HEK293 (cell line): ENCODE results near the gene CSMD2.

Experiments used
- CTCF ChIA-PET: fragments of 350-600 bp; formaldehyde crosslinking; extraction: SDS; loops from one replicate; lab custom pipeline; 2021; ENCODE audit warnings: antibody characterized with exemption; lab: Yijun Ruan, JAX
- POLR2A ChIA-PET: fragments of 300-600 bp; formaldehyde crosslinking; extraction: SDS; loops from one replicate; lab custom pipeline; 2020; ENCODE audit warnings: antibody characterized with exemption, inconsistent platforms; lab: Yijun Ruan, JAX
- H3K27ac ChIP-seq: fragments of 200-500 bp; sonication (Bioruptor generic); 2 replicates; pipeline ENCODE4 v1.5.1; 2014; ENCODE audit warnings: low read depth, low read length, control low read depth, inconsistent platforms; ENCODE audit errors: extremely low read depth
- H3K36me3 ChIP-seq, 2 experiments: fragments of 200-500 bp in 1 of 2; sonication (Bioruptor generic) in 1 of 2; 1 replicate in 1 of 2; 2 replicates in 1 of 2; pipeline ENCODE4 v1.5.1; 2014 to 2017; ENCODE audit warnings: inconsistent platforms in 2 of 2, low read length in 2 of 2; ENCODE audit not compliant: control insufficient read depth in 2 of 2, insufficient read depth in 1 of 2
- H3K4me1 ChIP-seq: fragments of 200-500 bp; sonication (Bioruptor generic); 2 replicates; pipeline ENCODE4 v1.5.1; 2014; ENCODE audit warnings: mild to moderate bottlenecking, low read length, inconsistent platforms; ENCODE audit not compliant: control insufficient read depth, insufficient read depth
- H3K4me3 ChIP-seq: 2 replicates; pipeline ENCODE4 v1.5.1; 2011; ENCODE audit warnings: low read depth, mild to moderate bottlenecking, control low read depth, low read length, moderate library complexity
- H3K9me3 ChIP-seq: fragments of 200-500 bp; sonication (Bioruptor generic); 2 replicates; pipeline ENCODE4 v1.5.1; 2014; ENCODE audit warnings: low read depth, low read length, inconsistent platforms; ENCODE audit not compliant: control insufficient read depth, insufficient read depth
- ELK4 ChIP-seq: IDR thresholded peaks from 2 replicates; pipeline ENCODE4 v1.6.1; 2011; ENCODE audit warnings: mild to moderate bottlenecking, low read depth, low read length, borderline replicate concordance
- GLIS1 ChIP-seq: fragments of 450-650 bp; formaldehyde crosslinking; IDR thresholded peaks from 2 replicates; pipeline ENCODE4 v1.5.1; 2016; ENCODE audit warnings: missing biosample characterization, missing genetic modification characterization
- KLF8 ChIP-seq: fragments of 450-650 bp; formaldehyde crosslinking; IDR thresholded peaks from 2 replicates; pipeline ENCODE4 v1.5.1; 2016; ENCODE audit warnings: missing biosample characterization, missing genetic modification characterization
- SP2 ChIP-seq: fragments of 450-650 bp; formaldehyde crosslinking; IDR thresholded peaks from 2 replicates; pipeline ENCODE4 v1.5.1; 2016; ENCODE audit warnings: missing biosample characterization, missing genetic modification characterization
- ZFP41 ChIP-seq: fragments of 450-650 bp; formaldehyde crosslinking; IDR thresholded peaks from 2 replicates; pipeline ENCODE4 v1.5.1; 2016; ENCODE audit warnings: missing biosample characterization, missing genetic modification characterization, borderline replicate concordance
- ZIC2 ChIP-seq: fragments of 450-650 bp; formaldehyde crosslinking; IDR thresholded peaks from 2 replicates; pipeline ENCODE4 v1.5.1; 2016; ENCODE audit warnings: missing biosample characterization, missing genetic modification characterization
- ZNF211 ChIP-seq: fragments of 450-650 bp; formaldehyde crosslinking; IDR thresholded peaks from 2 replicates; pipeline ENCODE4 v1.5.1; 2016; ENCODE audit warnings: low read depth, missing biosample characterization, missing genetic modification characterization
- ZNF514 ChIP-seq: fragments of 450-650 bp; formaldehyde crosslinking; IDR thresholded peaks from 2 replicates; pipeline ENCODE4 v1.5.1; 2016; ENCODE audit warnings: missing biosample characterization, missing genetic modification characterization
- ZNF529 ChIP-seq: fragments of 450-650 bp; formaldehyde crosslinking; IDR thresholded peaks from 2 replicates; pipeline ENCODE4 v1.5.1; 2017; ENCODE audit warnings: missing genetic modification characterization, missing biosample characterization; ENCODE audit not compliant: insufficient replicate concordance
- ZNF596 ChIP-seq: fragments of 450-650 bp; IDR thresholded peaks from 2 replicates; pipeline ENCODE4 v1.5.0; 2018; ENCODE audit warnings: missing biosample characterization, mild to moderate bottlenecking, missing genetic modification characterization, moderate library complexity
- ZNF623 ChIP-seq: fragments of 450-650 bp; formaldehyde crosslinking; IDR thresholded peaks from 2 replicates; pipeline ENCODE4 v1.5.1; 2016; ENCODE audit warnings: missing biosample characterization, missing genetic modification characterization
- ZNF670 ChIP-seq: fragments of 450-650 bp; formaldehyde crosslinking; IDR thresholded peaks from 2 replicates; pipeline ENCODE4 v1.5.1; 2016; ENCODE audit warnings: missing biosample characterization, missing genetic modification characterization, low read depth
- ZSCAN4 ChIP-seq: fragments of 450-650 bp; formaldehyde crosslinking; IDR thresholded peaks from 2 replicates; pipeline ENCODE4 v1.5.1; 2017; ENCODE audit warnings: missing biosample characterization, missing genetic modification characterization

CSMD2 gene

GRCh38 chr1:34175744-34176143, 10.7 kb upstream of the CSMD2 start:
- no peak overlapping the region for H3K4me3 ChIP-seq
- ChIA-PET CTCF (interaction anchor here (0.6 to 2.5 kb wide), 2 partner anchors 12 to 39 kb away, joined by 3 to 6 read pairs; no protein-coding TSS in a partner anchor), POLR2A (interaction anchor here (0.7 kb wide), 1 partner anchor 1092 kb away, joined by 4 read pairs; no protein-coding TSS in a partner anchor)
- no peaks in the 10 kb centered on the region for H3K9me3 ChIP-seq
- H3K27ac ChIP-seq, result no peak overlapping the region
- no peak for TF ChIP-seq ZNF596 (tag by site-specific recombination)
- H3K36me3 ChIP-seq, result no peaks in the 10 kb centered on the region
- no peaks in the 10 kb centered on the region for H3K4me1 ChIP-seq

GRCh38 chr1:34167389-34167788, 2.4 kb upstream of the CSMD2 start:
- TF ChIP-seq ELK4 (no peak), ZIC2 (0 out of 2 replicates have a peak, but pooled peaks have one; percentile 25)
- TF ChIP-seq, all 188 proteins: peak for 1
- CTCF ChIA-PET, result interaction anchor here (1.2 kb wide), 1 partner anchor 535 kb away, joined by 4 read pairs; no protein-coding TSS in a partner anchor
- POLR2A ChIA-PET, result no interaction called here
- Histone ChIP-seq H3K27ac (no peak overlapping the region), H3K4me1 (0 out of 2 replicates have a peak, but pooled peaks cover 3% of the 10 kb centered on the region), H3K36me3 (no peaks in the 10 kb centered on the region), H3K9me3 (no peaks in the 10 kb centered on the region), H3K4me3 (no peak overlapping the region)

GRCh38 chr1:34166625-34167361, 1.8 kb upstream of the CSMD2 start:
- CTCF ChIA-PET, result interaction anchor here (0.5 to 1.5 kb wide), 5 partner anchors 56 to 1280 kb away, joined by 3 to 4 read pairs (median 3); no protein-coding TSS in a partner anchor

GRCh38 chr1:34166191-34166624, 1.2 kb upstream of the CSMD2 start:
- POLR2A ChIA-PET, result no interaction called here
- CTCF ChIA-PET, result interaction anchor here (0.5 to 1.5 kb wide), 3 partner anchors 56 to 537 kb away, joined by 3 read pairs; no protein-coding TSS in a partner anchor

More at GRCh38 chr1:34166625-34167361, 1.8 kb upstream of the CSMD2 start:
- H3K4me3 ChIP-seq, result no peak overlapping the region
- H3K36me3 ChIP-seq, result no peaks in the 10 kb centered on the region
- no peak overlapping the region for H3K27ac ChIP-seq
- no peaks in the 10 kb centered on the region for H3K9me3 ChIP-seq
- 0 out of 2 replicates have a peak, but pooled peaks cover 3% of the 10 kb centered on the region for H3K4me1 ChIP-seq
- POLR2A ChIA-PET, result interaction anchor here (0.5 kb wide), 1 partner anchor 90 kb away, joined by 3 read pairs; no protein-coding TSS in a partner anchor
- TF ChIP-seq SP2, result no peak
- 0 out of 2 replicates have a peak, but pooled peaks have one; percentile 16 for TF ChIP-seq GLIS1 (tag by site-specific recombination)

More at GRCh38 chr1:34166191-34166624, 1.2 kb upstream of the CSMD2 start:
- H3K9me3 ChIP-seq, result no peaks in the 10 kb centered on the region
- H3K4me1 ChIP-seq, result 0 out of 2 replicates have a peak, but pooled peaks cover 3% of the 10 kb centered on the region
- TF ChIP-seq ZFP41 (tag by site-specific recombination) (no peak), ZNF529 (tag by site-specific recombination) (no peak), KLF8 (tag by site-specific recombination) (no peak), ZNF670 (tag by site-specific recombination) (no peak), ZNF623 (tag by site-specific recombination) (no peak), ZSCAN4 (tag by site-specific recombination) (no peak), ZNF211 (tag by site-specific recombination) (no peak), ZNF514 (tag by site-specific recombination) (no peak)
- no peak overlapping the region for H3K27ac ChIP-seq
- no peak overlapping the region for H3K4me3 ChIP-seq
- no peaks in the 10 kb centered on the region for H3K36me3 ChIP-seq
